CD14-positive monocyte (primary cell): ENCODE data around the gene SGK2. TPM values are rescaled to one million over a fixed set of nuclear protein-coding genes. Genes with fewer than 3 reads are reported as not detected.

ENCODE experiments used
- DNase-seq, 3 donors: peaks; one replicate each; pipeline ENCODE4 v3.0.0-alpha.2; 2011 to 2022
- H2AFZ ChIP-seq: 2 replicates; pipeline ENCODE4 v1.6.0; 2012; ENCODE audit warnings: mild to moderate bottlenecking, low read depth, low read length, inconsistent platforms; ENCODE audit not compliant: insufficient read depth, poor library complexity, severe bottlenecking
- H3K27ac ChIP-seq, 2 donors: 1 replicate in 1 of 2; 2 replicates in 1 of 2; pipeline ENCODE4 v1.5.1; 2012 to 2013; ENCODE audit warnings: low read length in 2 of 2, control low read depth in 1 of 2, inconsistent platforms in 1 of 2, low read depth in 1 of 2, mild to moderate bottlenecking in 1 of 2
- H3K27me3 ChIP-seq, 2 donors: one replicate each; pipeline versions ENCODE4 v1.6.0 to v1.6.1; 2011 to 2013; ENCODE audit warnings: low read length in 2 of 2; ENCODE audit not compliant: control insufficient read depth in 2 of 2, insufficient read depth in 2 of 2
- H3K36me3 ChIP-seq, 2 donors: replicated peaks in 1 of 2; 1 replicate in 1 of 2; 2 replicates in 1 of 2; pipeline versions ENCODE4 v1.5.1 to v1.6.1; 2012 to 2013; ENCODE audit warnings: low read length in 2 of 2, control low read depth in 1 of 2, inconsistent platforms in 1 of 2, mild to moderate bottlenecking in 1 of 2; ENCODE audit not compliant: insufficient read depth in 2 of 2, control insufficient read depth in 1 of 2
- H3K4me1 ChIP-seq, 2 donors: 1 replicate in 1 of 2; 2 replicates in 1 of 2; pipeline versions ENCODE4 v1.5.1 to v1.6.1; 2012 to 2013; ENCODE audit warnings: low read length in 2 of 2, control low read depth in 1 of 2, inconsistent platforms in 1 of 2, mild to moderate bottlenecking in 1 of 2, moderate library complexity in 1 of 2; ENCODE audit not compliant: insufficient read depth in 2 of 2, control insufficient read depth in 1 of 2
- H3K4me2 ChIP-seq: replicated peaks from 2 replicates; pipeline ENCODE3; 2012; ENCODE audit warnings: low read length, moderate library complexity, mild to moderate bottlenecking; ENCODE audit not compliant: poor library complexity, severe bottlenecking; ENCODE audit errors: extremely low read depth
- H3K4me3 ChIP-seq, 3 experiments: fragments of 200-600 bp in 1 of 3; sonication (generic) in 1 of 3; replicated peaks in 1 of 3; 1 replicate in 2 of 3; 2 replicates in 1 of 3; pipeline ENCODE4 v1.5.1; 2011 to 2013; ENCODE audit warnings: low read length in 3 of 3, mild to moderate bottlenecking in 3 of 3, control low read depth in 2 of 3, low read depth in 2 of 3, inconsistent platforms in 1 of 3, moderate library complexity in 1 of 3
- H3K79me2 ChIP-seq: 2 replicates; pipeline ENCODE4 v1.6.0; 2012; ENCODE audit warnings: mild to moderate bottlenecking, control low read depth, inconsistent platforms, low read length, moderate library complexity; ENCODE audit not compliant: insufficient read depth
- H3K9ac ChIP-seq: 2 replicates; pipeline ENCODE4 v1.6.0; 2017; ENCODE audit warnings: low read length, mild to moderate bottlenecking; ENCODE audit not compliant: insufficient read depth, poor library complexity, severe bottlenecking
- H3K9me3 ChIP-seq, 2 donors: replicated peaks in 1 of 2; 1 replicate in 1 of 2; 2 replicates in 1 of 2; pipeline versions ENCODE4 v1.5.1 to v1.6.1; 2012 to 2013; ENCODE audit warnings: low read length in 2 of 2, control low read depth in 1 of 2; ENCODE audit not compliant: control insufficient read depth in 1 of 2, insufficient read depth in 1 of 2
- H4K20me1 ChIP-seq: 2 replicates; pipeline ENCODE4 v1.6.0; 2012; ENCODE audit warnings: mild to moderate bottlenecking, low read length, control low read depth, moderate library complexity; ENCODE audit not compliant: insufficient read depth
- H3K27ac Mint-ChIP-seq, 7 donors: one replicate each; pipeline ENCODE4 v1.8.0; 2020; ENCODE audit warnings: mild to moderate bottlenecking in 7 of 7, mixed read lengths in 7 of 7, moderate library complexity in 6 of 7, inconsistent platforms in 2 of 7
- H3K27me3 Mint-ChIP-seq, 3 donors: one replicate each; pipeline ENCODE4 v1.8.0; 2021 to 2022; ENCODE audit warnings: low read depth in 3 of 3, mild to moderate bottlenecking in 3 of 3, mixed read lengths in 3 of 3, moderate library complexity in 3 of 3, inconsistent platforms in 1 of 3
- H3K36me3 Mint-ChIP-seq, 2 donors: one replicate each; pipeline ENCODE4 v1.8.0; 2020; ENCODE audit warnings: mixed read lengths in 2 of 2, inconsistent platforms in 1 of 2, mild to moderate bottlenecking in 1 of 2
- H3K4me1 Mint-ChIP-seq: one replicate; pipeline ENCODE4 v1.8.0; 2020; ENCODE audit warnings: mild to moderate bottlenecking, mixed read lengths
- H3K4me3 Mint-ChIP-seq, 2 donors: one replicate each; pipeline ENCODE4 v1.8.0; 2020; ENCODE audit warnings: mild to moderate bottlenecking in 2 of 2, mixed read lengths in 2 of 2, moderate library complexity in 1 of 2
- H3K9me3 Mint-ChIP-seq, 7 donors: one replicate each; pipeline ENCODE4 v1.8.0; 2020 to 2022; ENCODE audit warnings: mixed read lengths in 7 of 7, mild to moderate bottlenecking in 6 of 7, moderate library complexity in 6 of 7, inconsistent platforms in 2 of 7
- CTCF ChIP-seq: fragments of 200-600 bp; IDR thresholded peaks from one replicate; pipeline ENCODE4 v1.8.0; 2022; ENCODE audit warnings: antibody characterized with exemption, mild to moderate bottlenecking
- WGBS: methylation state at CpG from one replicate; pipeline ENCODE4 v1.1.5; 2013; ENCODE audit warnings: missing lambda C conversion rate; ENCODE audit not compliant: insufficient coverage; 5-methylcytosine and 5-hydroxymethylcytosine counted together
- intact Hi-C, 2 donors: fragments of 100-400 bp; cut with micrococcal nuclease; formaldehyde crosslinking; loops; one replicate each; pipeline versions ENCODE4 v1.15.0 to v1.15.1; 2023
- polyA plus RNA-seq, 3 donors: library from polyadenylated mRNA; depleted of rRNA in 1 of 3; unstranded in 2 of 3; stranded (reverse) in 1 of 3; fragments of 300-500 nt in 2 of 3; fragments of >200 nt in 1 of 3; fragmentation: Illumina TruSeq in 2 of 3; gene quantifications; 1 replicate in 2 of 3; 2 replicates in 1 of 3; pipeline ENCODE4 v1.2.3, GENCODE V29; 2012 to 2021

The SGK2 gene
- polyA plus RNA-seq, 3 donors, result 0.17 TPM; not detected in 2

GRCh38 chr20:43631598-43631997 is 72.8 kb downstream of the SGK2 start:
- no peak overlapping the region for H3K9ac ChIP-seq
- H3K9me3 ChIP-seq, result no peaks in the 10 kb centered on the region
- no peaks in the 10 kb centered on the region for H3K9me3 Mint-ChIP-seq
- H2AFZ ChIP-seq, result no peak overlapping the region
- H3K27me3 Mint-ChIP-seq, result no peaks in the 10 kb centered on the region
- H3K4me3 ChIP-seq, result no peak overlapping the region
- H3K36me3 Mint-ChIP-seq, result peaks cover 34 to 53% of the 10 kb centered on the region in 2 donors
- TF ChIP-seq CTCF, result no peak
- no peak for DNase-seq
- no peaks in the 10 kb centered on the region for H3K79me2 ChIP-seq
- no peak overlapping the region for H3K27ac ChIP-seq
- H3K4me1 Mint-ChIP-seq, result no peaks in the 10 kb centered on the region
- H3K27ac Mint-ChIP-seq, result peak overlapping the region in 1 of 7 donors; percentile 47
- no peak overlapping the region for H3K4me2 ChIP-seq
- intact Hi-C loops, result no loop called here
- WGBS, result 98% methylated on average over 7 of the region's 8 CpGs
- H4K20me1 ChIP-seq, result no peaks in the 10 kb centered on the region
- H3K36me3 ChIP-seq, result peaks cover 15 to 43% of the 10 kb centered on the region in 2 donors
- no peaks in the 10 kb centered on the region for H3K27me3 ChIP-seq
- H3K4me1 ChIP-seq, result no peaks in the 10 kb centered on the region
- H3K4me3 Mint-ChIP-seq, result no peak overlapping the region

Other genes with a start within 250 kb of the SGK2 start
- gene SRSF6, start 101.1 kb upstream of the SGK2 start, polyA plus RNA-seq, result 100 to 1,000 TPM in 1 of 3 donors, 10 to 100 TPM in 2; 37.3 to 162 (median 45.5) TPM
- 1 to 10 TPM in 1 of 3 donors, under 1 TPM in 2; 0.31 to 9.0 (median 0.36) TPM for gene L3MBTL1, start 51.3 kb upstream of the SGK2 start, polyA plus RNA-seq
- gene IFT52, start 31.9 kb downstream of the SGK2 start, polyA plus RNA-seq, result 10 to 100 TPM; 17.6 to 28.1 (median 24.1) TPM
- gene MYBL2, start 108.1 kb downstream of the SGK2 start, polyA plus RNA-seq, result under 1 TPM in 2 of 3 donors, not detected in 1; 0.08 to 0.10 TPM
- gene GTSF1L, start 168.0 kb downstream of the SGK2 start, polyA plus RNA-seq, result not detected